ENCODE results near the gene SPTY2D1. TPM values are rescaled to one million over a fixed set of nuclear protein-coding genes. Genes with fewer than 3 reads are reported as not detected.

SPTY2D1 gene
- total RNA-seq, 1 experiment from 2014 or later = 10.8 TPM

Other genes with a start within 250 kb of the SPTY2D1 start
- gene LDHA, start 239.8 kb downstream of the SPTY2D1 start, total RNA-seq (2014; rRNA removed; shearing (Covaris generic)) = 308 and 375 TPM in 2 replicates
- gene LDHC, start 222.0 kb downstream of the SPTY2D1 start, total RNA-seq (2014; rRNA removed; shearing (Covaris generic)) = 0.21 and 0.44 TPM in 2 replicates
- not detected in 2 replicates for gene LDHAL6A, start 178.5 kb downstream of the SPTY2D1 start, total RNA-seq (2014; rRNA removed; shearing (Covaris generic))
- gene TSG101, start 107.4 kb downstream of the SPTY2D1 start, total RNA-seq (2014; rRNA removed; shearing (Covaris generic)) = 53.0 and 72.3 TPM in 2 replicates
- 9.4 and 11.0 TPM in 2 replicates for gene UEVLD, start 45.6 kb downstream of the SPTY2D1 start, total RNA-seq (2014; rRNA removed; shearing (Covaris generic))
- 0.73 TPM in 1 of 2 replicates, not detected in the other for gene MISFA, start 34.6 kb downstream of the SPTY2D1 start, total RNA-seq (2014; rRNA removed; shearing (Covaris generic))
- gene TMEM86A, start 64.4 kb upstream of the SPTY2D1 start, total RNA-seq (2014; rRNA removed; shearing (Covaris generic)) = 0.70 and 1.5 TPM in 2 replicates
- 0.07 and 0.76 TPM in 2 replicates for gene IGSF22, start 91.8 kb upstream of the SPTY2D1 start, total RNA-seq (2014; rRNA removed; shearing (Covaris generic))
- 1.7 and 3.0 TPM in 2 replicates for gene PTPN5, start 157.5 kb upstream of the SPTY2D1 start, total RNA-seq (2014; rRNA removed; shearing (Covaris generic))

Measured in H7 (cell line).